HepG2 (cell line): ENCODE data around the gene HSD11B2. TPM values are rescaled to one million over a fixed set of nuclear protein-coding genes. Genes with fewer than 3 reads are reported as not detected.
A peak's percentile ranks its signal among the peaks of the same experiment; 100 is the strongest.

ENCODE experiments used
- ATAC-seq: fragments of 200-7000 bp; cut with Tn5 transposase; 3 replicates; pipeline ENCODE4 v1.9.1; 2020; ENCODE audit warnings: mild to moderate bottlenecking, moderate library complexity
- BruUV-seq: library from RNA; stranded (reverse); fragments of 400-500 nt; replicated peaks from 2 replicates; lab custom pipeline; 2021; lab: Mats Ljungman, UMichigan
- CTCF ChIA-PET: fragments of 300-600 bp; formaldehyde crosslinking; extraction: SDS; loops from one replicate; lab custom pipeline; 2021; ENCODE audit warnings: low total read pairs, inconsistent platforms, low intra/inter-chr PET ratio; lab: Yijun Ruan, JAX
- POLR2A ChIA-PET: fragments of 350-600 bp; sonication (Branson Sonifier 250); formaldehyde crosslinking; loops from one replicate; lab custom pipeline; 2020; ENCODE audit warnings: antibody characterized with exemption, inconsistent platforms; lab: Yijun Ruan, JAX
- DNase-seq: peaks from one replicate; pipeline ENCODE4 v3.0.0-alpha.2; 2015; ENCODE audit warnings: low spot score
- FAIRE-seq: peaks from 3 replicates; lab custom pipeline; 2011; peaks lifted over from hg19 to GRCh38; lab: Jason Lieb, UNC
- H2AFZ ChIP-seq: one replicate; pipeline ENCODE4 v1.6.1; 2011; ENCODE audit warnings: low read length, inconsistent platforms
- H3K27ac ChIP-seq: fragments of 300-600 bp; 3 replicates; pipeline ENCODE4 v1.8.0; 2011; ENCODE audit warnings: mixed run types, mild to moderate bottlenecking, mixed read lengths, low read length, inconsistent platforms; ENCODE audit not compliant: insufficient read depth; ENCODE audit errors: extremely low read length
- H3K27me3 ChIP-seq, 2 experiments: fragments of 200-600 bp in 1 of 2; 2 replicates in 1 of 2; 3 replicates in 1 of 2; pipeline versions ENCODE4 v1.6.0 to v1.8.0; 2011; ENCODE audit warnings: low read length in 2 of 2, mild to moderate bottlenecking in 2 of 2, moderate library complexity in 2 of 2, inconsistent platforms in 1 of 2; ENCODE audit not compliant: insufficient read depth in 2 of 2, control insufficient read depth in 1 of 2
- H3K36me3 ChIP-seq, 2 experiments: fragments of 200-600 bp in 1 of 2; replicated peaks in 1 of 2; 2 replicates in 1 of 2; 3 replicates in 1 of 2; pipeline versions ENCODE4 v1.5.1 to v1.8.0; 2011; ENCODE audit warnings: low read length in 2 of 2, inconsistent platforms in 1 of 2; ENCODE audit not compliant: insufficient read depth in 2 of 2, control insufficient read depth in 1 of 2
- H3K4me1 ChIP-seq: 2 replicates; pipeline ENCODE4 v1.5.1; 2012; ENCODE audit warnings: low read length, inconsistent platforms; ENCODE audit not compliant: insufficient read depth
- H3K4me2 ChIP-seq: 2 replicates; pipeline ENCODE4 v1.6.0; 2011; ENCODE audit warnings: low read depth, low read length, inconsistent platforms
- H3K4me3 ChIP-seq, 3 experiments: fragments of 200-600 bp in 1 of 3; sonication (generic), shearing (Covaris generic) in 1 of 3; replicated peaks in 1 of 3; 2 replicates each; pipeline ENCODE4 v1.5.1; 2011 to 2016; ENCODE audit warnings: low read length in 3 of 3, inconsistent platforms in 2 of 3, low read depth in 2 of 3, mild to moderate bottlenecking in 2 of 3, control low read depth in 1 of 3, mixed read lengths in 1 of 3; ENCODE audit not compliant: insufficient read depth in 1 of 3
- H3K79me2 ChIP-seq: one replicate; pipeline ENCODE4 v1.6.1; 2011; ENCODE audit warnings: low read length, inconsistent platforms; ENCODE audit not compliant: insufficient read depth
- H3K9ac ChIP-seq: 2 replicates; pipeline ENCODE4 v1.6.0; 2011; ENCODE audit warnings: mild to moderate bottlenecking, low read depth, low read length, inconsistent platforms; ENCODE audit not compliant: insufficient read depth
- H3K9me3 ChIP-seq: 2 replicates; pipeline ENCODE4 v1.5.1; 2012; ENCODE audit warnings: mild to moderate bottlenecking, low read length
- H4K20me1 ChIP-seq: 2 replicates; pipeline ENCODE4 v1.6.0; 2011; ENCODE audit warnings: inconsistent platforms, mild to moderate bottlenecking, low read length, moderate library complexity; ENCODE audit not compliant: insufficient read depth
- ARHGAP35 ChIP-seq: sonication (generic); formaldehyde crosslinking; IDR thresholded peaks from 2 replicates; pipeline ENCODE4 v1.9.0; 2022; ENCODE audit warnings: mild to moderate bottlenecking, inconsistent platforms, moderate library complexity, missing genetic modification reagents, borderline replicate concordance
- MTERF4 ChIP-seq: sonication (generic); formaldehyde crosslinking; IDR thresholded peaks from 2 replicates; pipeline ENCODE4 v1.8.0; 2023; ENCODE audit warnings: mild to moderate bottlenecking, missing genetic modification reagents
- RBM22 ChIP-seq: fragments of 200-400 bp; formaldehyde crosslinking; optimal IDR thresholded peaks from 2 replicates; pipeline ENCODE3; 2017; ENCODE audit warnings: mild to moderate bottlenecking, low read length, moderate library complexity
- SOX5 ChIP-seq: IDR thresholded peaks from 2 replicates; pipeline ENCODE4 v1.6.1; 2016; ENCODE audit warnings: borderline replicate concordance
- SP1 ChIP-seq, 2 experiments: fragments of 450-650 bp in 1 of 2; sonication (generic) in 1 of 2; formaldehyde crosslinking in 1 of 2; IDR thresholded peaks; 2 replicates each; pipeline versions ENCODE4 v1.4.0 to v1.6.1; 2016 to 2020; ENCODE audit warnings: missing genetic modification reagents in 1 of 2
- THAP11 ChIP-seq: IDR thresholded peaks from 2 replicates; pipeline ENCODE4 v1.6.1; 2016; ENCODE audit warnings: missing biosample characterization, missing genetic modification reagents
- ZNF256 ChIP-seq: sonication (generic); formaldehyde crosslinking; conservative IDR thresholded peaks from 2 replicates; pipeline ENCODE4 v1.4.0; 2020; ENCODE audit warnings: missing genetic modification reagents
- ZNF670 ChIP-seq: sonication (generic); formaldehyde crosslinking; IDR thresholded peaks from 2 replicates; pipeline ENCODE4 v1.8.0; 2022; ENCODE audit warnings: mild to moderate bottlenecking, missing genetic modification reagents, borderline replicate concordance
- ZNF674 ChIP-seq: sonication (generic); formaldehyde crosslinking; IDR thresholded peaks from 2 replicates; pipeline ENCODE4 v1.5.0; 2020; ENCODE audit warnings: low read depth, mild to moderate bottlenecking, missing genetic modification reagents
- ZNF782 ChIP-seq: sonication (generic); formaldehyde crosslinking; IDR thresholded peaks from 2 replicates; pipeline ENCODE4 v1.4.0; 2020; ENCODE audit warnings: missing genetic modification reagents, mild to moderate bottlenecking, borderline replicate concordance
- WGBS: methylation state at CpG from one replicate; pipeline ENCODE4 v1.1.6; 2017; ENCODE audit warnings: low lambda C conversion rate; 5-methylcytosine and 5-hydroxymethylcytosine counted together
- in situ Hi-C: cut with HindIII; loops from 2 replicates; pipeline ENCODE4 v1.10.0; 2017; ENCODE audit warnings: low pct_unique_long_range_greater_than_20kb; ENCODE audit not compliant: extremely low pct_ligation_motif_present
- intact Hi-C: fragments of 100-400 bp; cut with micrococcal nuclease; formaldehyde crosslinking; loops from one replicate; pipeline ENCODE4 v1.10.0; 2022; ENCODE audit not compliant: unreplicated experiment
- polyA plus RNA-seq, 8 experiments: library from polyadenylated mRNA; depleted of rRNA in 3 of 8; stranded (reverse) in 7 of 8; unstranded in 1 of 8; fragments of >200 nt; fragmentation: Illumina TruSeq in 4 of 8; extraction: Trizol in 4 of 8; gene quantifications; 2 replicates each; pipeline versions ENCODE4 v1.2.1 to v1.2.3, GENCODE V29; 2011 to 2016; ENCODE audit warnings: low read depth in 4 of 8, missing spikeins in 1 of 8, mixed read lengths in 1 of 8; ENCODE audit not compliant: insufficient read depth in 1 of 8
- total RNA-seq, 5 experiments: library from RNA; depleted of rRNA; stranded (reverse); fragments of >200 nt; fragmentation: Illumina TruSeq; extraction: Trizol; gene quantifications; 2 replicates each; pipeline ENCODE4 v1.2.3, GENCODE V29; 2016; ENCODE audit warnings: low read depth in 1 of 5
- TF ChIP-seq, protein P1 (sequence below): sonication (generic); formaldehyde crosslinking; IDR thresholded peaks from 2 replicates; pipeline ENCODE4 v1.4.0; 2020; ENCODE audit warnings: missing genetic modification reagents

The HSD11B2 gene
- total and polyA plus RNA-seq, 2 of the 13 experiments (the other 11 are each of a cell fraction or from before 2014, with no cell fraction given) = 8.9 to 13.6 TPM

DNA sequence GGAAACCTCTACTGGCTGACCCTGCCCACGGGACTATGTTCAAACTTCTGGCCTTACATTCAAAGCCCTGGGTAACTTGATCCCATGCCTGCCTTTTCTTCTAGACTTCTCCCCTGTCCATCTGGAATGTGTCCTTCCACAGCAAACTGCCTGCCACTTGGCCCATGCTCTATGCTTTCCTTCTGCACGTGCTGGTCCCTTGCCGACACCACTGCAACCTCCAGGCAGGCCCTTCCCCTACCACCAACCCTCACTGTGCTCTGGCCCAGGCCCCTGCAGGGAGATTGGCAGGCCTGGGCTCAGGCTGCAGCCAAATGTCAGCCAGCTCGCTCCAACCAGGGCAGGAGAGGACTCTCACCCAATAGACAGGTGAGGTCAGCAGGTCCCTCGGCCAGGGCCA, 11.0 kb downstream of the HSD11B2 start:
- Histone ChIP-seq H2AFZ (no peak overlapping the region), H3K9ac (no peak overlapping the region), H4K20me1 (no peaks in the 10 kb centered on the region), H3K9me3 (no peaks in the 10 kb centered on the region), H3K4me2 (no peak overlapping the region), H3K4me1 (peaks cover 32% of the 10 kb centered on the region), H3K79me2 (no peaks in the 10 kb centered on the region), H3K27ac (no peak overlapping the region), H3K36me3 (peaks cover 13 to 36% of the 10 kb centered on the region in 2 experiments; a peak in 4 of 5 replicates), H3K27me3 (no peaks in the 10 kb centered on the region), H3K4me3 (no peak overlapping the region)
- ChIA-PET POLR2A (interaction anchor here (0.9 kb wide), 1 partner anchor 11 kb away, joined by 3 read pairs; the partner anchor contains the start of gene HSD11B2), CTCF (no interaction called here)
- in situ Hi-C loops = no loop called here
- DNase-seq (no peak), ATAC-seq (no peak), FAIRE-seq (no peak)
- no peak for TF ChIP-seq ZNF256 (CRISPR knock-in tag)
- TF ChIP-seq RBM22 = peak; percentile 12
- 96% methylated on average over 3 of the region's 5 CpGs for WGBS
- intact Hi-C loops = no loop called here
- no TSS peak for BruUV-seq

DNA sequence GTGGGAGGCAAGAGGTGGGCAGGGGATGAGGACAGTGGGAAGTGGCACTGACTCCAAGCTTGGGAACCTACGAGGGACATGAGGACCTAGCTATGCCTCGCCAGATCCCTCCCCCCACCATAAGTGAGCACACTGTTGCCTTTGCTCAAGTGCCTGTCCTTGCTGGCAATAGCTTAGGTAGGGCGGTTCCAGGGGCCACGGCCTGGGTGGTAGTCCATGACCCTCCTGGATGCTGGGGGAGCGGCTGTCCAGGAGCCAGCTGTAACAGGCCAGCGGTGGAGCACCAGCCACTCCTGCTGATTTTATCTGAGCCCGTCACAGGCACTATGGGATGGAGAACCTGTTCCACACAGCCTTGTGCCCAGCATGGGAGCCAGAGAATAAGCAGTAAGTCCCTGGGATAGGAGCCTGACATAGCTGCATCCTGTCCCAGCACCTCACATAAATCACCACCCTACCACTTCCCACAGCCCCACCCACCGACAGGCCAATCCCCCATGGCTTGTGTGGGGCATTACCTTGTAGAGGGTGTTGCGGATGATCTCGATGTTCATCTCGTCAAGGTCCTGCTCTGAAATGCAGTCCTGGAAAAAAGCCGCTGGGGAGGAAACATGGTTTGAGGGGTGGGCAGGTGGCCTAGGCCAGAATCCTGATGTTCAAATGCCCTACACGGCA, 11.8 kb downstream of the HSD11B2 start:
- no peak for FAIRE-seq
- no TSS peak for BruUV-seq
- TF ChIP-seq, protein P1, sequence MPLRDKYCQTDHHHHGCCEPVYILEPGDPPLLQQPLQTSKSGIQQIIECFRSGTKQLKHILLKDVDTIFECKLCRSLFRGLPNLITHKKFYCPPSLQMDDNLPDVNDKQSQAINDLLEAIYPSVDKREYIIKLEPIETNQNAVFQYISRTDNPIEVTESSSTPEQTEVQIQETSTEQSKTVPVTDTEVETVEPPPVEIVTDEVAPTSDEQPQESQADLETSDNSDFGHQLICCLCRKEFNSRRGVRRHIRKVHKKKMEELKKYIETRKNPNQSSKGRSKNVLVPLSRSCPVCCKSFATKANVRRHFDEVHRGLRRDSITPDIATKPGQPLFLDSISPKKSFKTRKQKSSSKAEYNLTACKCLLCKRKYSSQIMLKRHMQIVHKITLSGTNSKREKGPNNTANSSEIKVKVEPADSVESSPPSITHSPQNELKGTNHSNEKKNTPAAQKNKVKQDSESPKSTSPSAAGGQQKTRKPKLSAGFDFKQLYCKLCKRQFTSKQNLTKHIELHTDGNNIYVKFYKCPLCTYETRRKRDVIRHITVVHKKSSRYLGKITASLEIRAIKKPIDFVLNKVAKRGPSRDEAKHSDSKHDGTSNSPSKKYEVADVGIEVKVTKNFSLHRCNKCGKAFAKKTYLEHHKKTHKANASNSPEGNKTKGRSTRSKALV (CRISPR knock-in tag) = no peak
- TF ChIP-seq ZNF670 (CRISPR knock-in tag) = no peak
- TF ChIP-seq ZNF674 (CRISPR knock-in tag) = no peak
- TF ChIP-seq ZNF782 = no peak
- no peak for TF ChIP-seq SP1 (IDR thresholded peaks at IDR 0.05)
- no peak for TF ChIP-seq SP1 (CRISPR knock-in tag; IDR thresholded peaks at IDR 0.05)
- no peak for TF ChIP-seq SOX5 (CRISPR knock-in tag)
- TF ChIP-seq ARHGAP35 = no peak
- TF ChIP-seq THAP11 = no peak
- TF ChIP-seq MTERF4 (CRISPR knock-in tag) = no peak

More for the DNA sequence above, 11.8 kb downstream of the HSD11B2 start:
- Histone ChIP-seq H3K27ac (no peak overlapping the region), H3K4me3 (no peak overlapping the region), H3K4me1 (peaks cover 40% of the 10 kb centered on the region), H2AFZ (no peak overlapping the region), H3K9ac (no peak overlapping the region), H3K4me2 (no peak overlapping the region), H3K9me3 (no peaks in the 10 kb centered on the region), H3K79me2 (no peaks in the 10 kb centered on the region), H3K27me3 (no peaks in the 10 kb centered on the region), H4K20me1 (no peaks in the 10 kb centered on the region), H3K36me3 (peaks cover 11 to 33% of the 10 kb centered on the region in 2 experiments; a peak in 4 of 5 replicates)
- in situ Hi-C loops = no loop called here
- no peak for ATAC-seq
- 97% methylated on average over 6 of the region's 13 CpGs for WGBS
- no peak for DNase-seq
- ChIA-PET CTCF (no interaction called here), POLR2A (interaction anchor here (6.7 kb wide), 1 partner anchor 10 kb away, joined by 182 read pairs; the partner anchor contains the start of gene HSD11B2)
- intact Hi-C loops = no loop called here
